GM23338 (cell line): ENCODE data around the gene PLPP4.

Experiments
- CREB1 ChIP-seq: fragments of 250-450 bp; sonication (Bioruptor Pico); IDR thresholded peaks from 2 replicates; pipeline ENCODE4 v1.5.0; 2020; ENCODE audit warnings: low read depth, mild to moderate bottlenecking, moderate library complexity
- CTCF ChIP-seq, 2 experiments: fragments of 200-600 bp in 1 of 2; sonication (generic) in 1 of 2; conservative IDR thresholded peaks; 2 replicates each; pipeline versions ENCODE4 v1.5.1 to v1.6.1; 2016 to 2017; ENCODE audit warnings: antibody characterized with exemption in 2 of 2, low read depth in 2 of 2, mild to moderate bottlenecking in 2 of 2, moderate library complexity in 1 of 2
- EZH2 ChIP-seq: fragments of 200-600 bp; sonication (generic); IDR thresholded peaks from one replicate; pipeline ENCODE4 v1.8.0; 2017; ENCODE audit warnings: antibody characterized with exemption, mild to moderate bottlenecking, low read depth; ENCODE audit not compliant: unreplicated experiment
- EZH2phosphoT487 ChIP-seq: fragments of 200-600 bp; sonication (generic); IDR thresholded peaks from one replicate; pipeline ENCODE4 v1.8.1; 2018; ENCODE audit warnings: antibody characterized with exemption; ENCODE audit not compliant: unreplicated experiment
- JUNB ChIP-seq: IDR thresholded peaks from one replicate; pipeline ENCODE4 v1.6.1; 2016; ENCODE audit warnings: antibody characterized with exemption; ENCODE audit not compliant: unreplicated experiment
- POLR2AphosphoS5 ChIP-seq: IDR thresholded peaks from 2 replicates; pipeline ENCODE4 v1.6.1; 2016; ENCODE audit warnings: antibody characterized with exemption, low read depth
- ZNF331 ChIP-seq: fragments of 250-450 bp; sonication (Bioruptor Pico); IDR thresholded peaks from 2 replicates; pipeline ENCODE4 v1.5.0; 2020; ENCODE audit warnings: low read depth, mild to moderate bottlenecking, moderate library complexity

GRCh38 chr10:120513307-120513796 lies 56.3 kb downstream of the PLPP4 start:
- TF ChIP-seq CTCF (conservative IDR thresholded peaks at IDR 0.05; ENCODE audit: low read depth in 2 of 2) (no peak), EZH2 (no peak), POLR2AphosphoS5 (no peak), JUNB (no peak), CREB1 (CRISPR knock-in tag) (no peak), EZH2phosphoT487 (no peak), ZNF331 (no peak)
